Endothelial cell of umbilical vein (primary cell): ENCODE data around the gene CDH23.

Source experiments
- EZH2 ChIP-seq: IDR thresholded peaks from 2 replicates; pipeline ENCODE4 v1.6.1; 2012; ENCODE audit warnings: borderline replicate concordance, low read depth, mild to moderate bottlenecking, moderate library complexity, low read length, inconsistent platforms; ENCODE audit not compliant: severe bottlenecking
- GATA2 ChIP-seq: IDR thresholded peaks from 2 replicates; pipeline ENCODE4 v1.7.0; 2011; ENCODE audit warnings: low read depth, mild to moderate bottlenecking, moderate library complexity, mixed read lengths, low read length; ENCODE audit not compliant: insufficient read length, insufficient read depth
- POLR2A ChIP-seq: IDR thresholded peaks from 2 replicates; pipeline ENCODE4 v1.6.1; 2012; ENCODE audit warnings: low read depth, mild to moderate bottlenecking, control low read depth, low read length
- POLR2AphosphoS5 ChIP-seq: IDR thresholded peaks from 2 replicates; pipeline ENCODE4 v1.6.1; 2012; ENCODE audit warnings: low read depth, mild to moderate bottlenecking, control low read depth, low read length, moderate library complexity; ENCODE audit not compliant: insufficient read depth
- TF ChIP-seq, protein P1 (sequence below), 2 donors: IDR thresholded peaks; 1 replicate in 1 of 2; 2 replicates in 1 of 2; pipeline ENCODE4 v1.5.1; 2011; ENCODE audit warnings: low read length in 2 of 2, mild to moderate bottlenecking in 2 of 2, moderate library complexity in 2 of 2, control low read depth in 1 of 2, inconsistent platforms in 1 of 2, low read depth in 1 of 2; ENCODE audit not compliant: insufficient read depth in 1 of 2; ENCODE audit errors: extremely low read depth in 1 of 2
- TF ChIP-seq, protein P2 (sequence below): IDR thresholded peaks from 2 replicates; pipeline ENCODE4 v1.6.1; 2011; ENCODE audit not compliant: insufficient read depth, insufficient read length

DNA sequence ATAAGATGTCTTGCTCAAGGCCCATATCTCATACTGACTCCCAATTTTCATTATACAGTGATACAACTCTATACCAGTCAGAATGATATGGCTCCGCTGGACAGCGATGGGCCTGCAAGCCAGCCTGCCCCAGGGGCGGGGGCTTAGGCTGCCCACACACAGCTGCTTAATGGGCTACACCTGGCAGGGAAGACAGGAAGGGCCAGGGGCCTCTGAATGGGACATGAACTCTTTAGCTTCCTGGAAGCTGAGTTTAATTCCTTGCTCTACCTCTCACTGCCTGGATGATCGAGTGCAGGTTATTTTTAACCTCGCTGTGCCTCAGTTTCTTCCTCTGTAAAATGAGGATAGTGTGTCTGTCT lies 210.3 kb downstream of the CDH23 start:
- TF ChIP-seq, protein P1, sequence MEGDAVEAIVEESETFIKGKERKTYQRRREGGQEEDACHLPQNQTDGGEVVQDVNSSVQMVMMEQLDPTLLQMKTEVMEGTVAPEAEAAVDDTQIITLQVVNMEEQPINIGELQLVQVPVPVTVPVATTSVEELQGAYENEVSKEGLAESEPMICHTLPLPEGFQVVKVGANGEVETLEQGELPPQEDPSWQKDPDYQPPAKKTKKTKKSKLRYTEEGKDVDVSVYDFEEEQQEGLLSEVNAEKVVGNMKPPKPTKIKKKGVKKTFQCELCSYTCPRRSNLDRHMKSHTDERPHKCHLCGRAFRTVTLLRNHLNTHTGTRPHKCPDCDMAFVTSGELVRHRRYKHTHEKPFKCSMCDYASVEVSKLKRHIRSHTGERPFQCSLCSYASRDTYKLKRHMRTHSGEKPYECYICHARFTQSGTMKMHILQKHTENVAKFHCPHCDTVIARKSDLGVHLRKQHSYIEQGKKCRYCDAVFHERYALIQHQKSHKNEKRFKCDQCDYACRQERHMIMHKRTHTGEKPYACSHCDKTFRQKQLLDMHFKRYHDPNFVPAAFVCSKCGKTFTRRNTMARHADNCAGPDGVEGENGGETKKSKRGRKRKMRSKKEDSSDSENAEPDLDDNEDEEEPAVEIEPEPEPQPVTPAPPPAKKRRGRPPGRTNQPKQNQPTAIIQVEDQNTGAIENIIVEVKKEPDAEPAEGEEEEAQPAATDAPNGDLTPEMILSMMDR (IDR thresholded peaks at IDR 0.05; ENCODE audit: extremely low read depth in 1 of 2, insufficient read depth in 1 of 2, low read depth in 1 of 2, low read length in 2 of 2) = no peak
- TF ChIP-seq EZH2 (no peak), POLR2A (no peak), POLR2AphosphoS5 (no peak), GATA2 (no peak)
- TF ChIP-seq, protein P2, sequence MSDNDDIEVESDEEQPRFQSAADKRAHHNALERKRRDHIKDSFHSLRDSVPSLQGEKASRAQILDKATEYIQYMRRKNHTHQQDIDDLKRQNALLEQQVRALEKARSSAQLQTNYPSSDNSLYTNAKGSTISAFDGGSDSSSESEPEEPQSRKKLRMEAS = no peak
